ENCODE measurements around the gene KRTAP5-11.
"Not testable (repeated sequence)": the region's sequence is repeated elsewhere in the genome, so short reads cannot be mapped to it uniquely, and the experiment has no call there.

KRTAP5-11 gene

GRCh38 chr11:71580057-71581003, 2.3 kb downstream of the KRTAP5-11 start:
- peak; percentile 27 for DNase-seq

DNA sequence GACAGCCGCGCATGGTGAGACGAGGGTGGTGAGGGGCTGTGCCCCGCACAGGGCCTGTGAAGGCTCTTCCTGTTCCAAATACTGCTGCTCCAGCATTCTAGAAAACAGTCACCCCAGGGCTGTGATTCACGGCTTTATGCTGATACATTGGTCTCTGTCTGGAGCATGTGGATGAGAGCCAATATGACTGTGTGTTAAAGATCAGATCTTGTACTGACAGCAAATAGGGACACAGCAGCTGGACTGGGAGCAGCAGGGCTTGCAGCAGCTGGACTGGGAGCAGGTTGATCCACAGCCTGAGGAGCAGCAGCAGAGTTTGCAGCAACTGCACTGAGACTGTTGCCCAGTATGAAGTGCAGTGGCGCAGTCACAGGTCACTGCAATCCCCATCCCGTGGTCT, 3.2 kb downstream of the KRTAP5-11 start:
- DNase-seq = not testable (repeated sequence)

DNA sequence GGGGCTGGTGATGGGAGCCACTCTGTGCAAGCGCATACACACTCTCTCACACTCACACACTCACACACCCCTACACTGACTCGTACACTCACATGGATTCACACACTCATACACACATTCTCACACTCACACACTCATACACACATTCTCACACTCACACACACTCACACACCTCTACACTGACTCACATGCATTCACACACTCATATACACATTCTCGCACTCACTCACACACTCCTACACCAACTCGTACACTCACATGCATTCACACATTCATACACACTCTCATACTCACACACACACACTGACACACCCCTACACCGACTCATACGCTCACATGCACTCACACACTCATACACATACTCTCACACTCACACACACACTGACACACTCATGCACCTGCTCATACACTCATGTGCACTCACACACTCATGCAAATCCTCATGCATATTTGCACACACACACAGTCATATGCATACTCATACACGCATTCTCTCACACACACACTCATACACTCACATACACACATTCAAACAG, 5.1 kb downstream of the KRTAP5-11 start:
- DNase-seq = no peak

- not testable (repeated sequence) for DNase-seq
These were observed 5.8 kb downstream of the KRTAP5-11 start for GRCh38 chr11:71576688-71577465.

DNA sequence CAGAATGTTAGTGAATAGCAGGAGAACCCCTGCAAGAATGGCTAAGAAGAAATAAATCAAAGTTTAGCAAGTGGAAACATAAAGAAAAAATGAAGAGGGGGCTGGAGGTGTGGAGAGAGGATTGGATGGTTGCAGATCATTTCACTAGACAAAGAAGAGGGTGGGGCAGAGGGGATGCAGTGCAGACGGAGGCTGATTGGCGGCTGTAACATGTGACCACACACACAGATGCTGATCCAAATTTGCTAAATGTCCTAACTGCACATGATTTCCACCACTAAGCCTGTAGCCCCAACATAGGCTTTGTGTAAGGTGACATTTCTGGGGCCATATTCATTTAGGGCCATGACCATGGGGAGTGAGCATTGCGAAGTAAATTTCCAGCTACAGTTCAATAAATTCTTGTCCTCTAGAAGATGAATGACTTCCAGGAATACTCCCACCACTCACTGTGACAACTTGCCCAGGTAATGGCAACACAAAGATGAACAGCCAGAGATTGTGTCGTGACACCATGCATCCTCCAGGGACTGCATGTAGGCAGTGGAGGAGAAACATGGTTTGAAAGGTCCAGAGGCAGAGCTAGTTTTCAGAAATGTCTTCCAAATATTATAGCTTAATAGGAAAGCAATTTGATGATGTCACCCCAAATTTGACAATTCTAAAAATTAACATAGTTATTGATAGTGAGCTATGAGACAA, 6.8 kb downstream of the KRTAP5-11 start:
- DNase-seq = no peak

GRCh38 chr11:71574418-71574817, 8.3 kb downstream of the KRTAP5-11 start:
- DNase-seq = no peak

- DNase-seq = no peak
These were observed 9.9 kb downstream of the KRTAP5-11 start for GRCh38 chr11:71572811-71573210.

GRCh38 chr11:71571101-71571850, 11.4 kb downstream of the KRTAP5-11 start:
- DNase-seq = not testable (repeated sequence)

DNA sequence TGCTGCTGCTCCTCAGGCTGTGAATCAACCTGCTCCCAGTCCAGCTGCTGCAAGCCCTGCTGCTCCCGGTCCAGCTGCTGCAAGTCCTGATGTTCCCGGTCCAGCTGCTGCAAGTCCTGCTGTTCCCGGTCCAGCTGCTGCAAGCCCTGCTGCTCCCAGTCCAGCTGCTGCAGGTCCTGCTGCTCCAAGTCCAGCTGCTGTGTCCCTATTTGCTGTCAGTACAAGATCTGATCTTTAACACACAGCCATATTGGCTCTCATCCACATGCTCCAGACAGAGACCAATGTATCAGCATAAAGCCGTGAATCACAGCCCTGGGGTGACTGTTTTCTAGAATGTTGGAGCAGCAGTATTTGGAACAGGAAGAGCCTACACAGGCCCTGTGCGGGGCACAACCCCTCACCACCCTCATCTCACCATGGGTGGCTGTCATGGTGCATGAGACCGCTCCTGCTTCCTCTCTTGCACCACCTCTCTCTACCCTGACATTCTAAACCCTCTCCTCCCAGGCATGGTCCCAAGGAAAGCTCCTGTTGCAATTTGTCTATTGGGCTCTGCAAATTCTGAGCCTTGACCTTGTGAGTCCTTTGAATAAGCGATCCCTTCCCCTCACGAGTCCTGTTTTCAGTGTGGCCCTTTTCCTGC, 13.8 kb downstream of the KRTAP5-11 start:
- DNase-seq = no peak

- DNase-seq = not testable (repeated sequence)
These were observed 15.0 kb downstream of the KRTAP5-11 start for GRCh38 chr11:71567633-71568032.

DNA sequence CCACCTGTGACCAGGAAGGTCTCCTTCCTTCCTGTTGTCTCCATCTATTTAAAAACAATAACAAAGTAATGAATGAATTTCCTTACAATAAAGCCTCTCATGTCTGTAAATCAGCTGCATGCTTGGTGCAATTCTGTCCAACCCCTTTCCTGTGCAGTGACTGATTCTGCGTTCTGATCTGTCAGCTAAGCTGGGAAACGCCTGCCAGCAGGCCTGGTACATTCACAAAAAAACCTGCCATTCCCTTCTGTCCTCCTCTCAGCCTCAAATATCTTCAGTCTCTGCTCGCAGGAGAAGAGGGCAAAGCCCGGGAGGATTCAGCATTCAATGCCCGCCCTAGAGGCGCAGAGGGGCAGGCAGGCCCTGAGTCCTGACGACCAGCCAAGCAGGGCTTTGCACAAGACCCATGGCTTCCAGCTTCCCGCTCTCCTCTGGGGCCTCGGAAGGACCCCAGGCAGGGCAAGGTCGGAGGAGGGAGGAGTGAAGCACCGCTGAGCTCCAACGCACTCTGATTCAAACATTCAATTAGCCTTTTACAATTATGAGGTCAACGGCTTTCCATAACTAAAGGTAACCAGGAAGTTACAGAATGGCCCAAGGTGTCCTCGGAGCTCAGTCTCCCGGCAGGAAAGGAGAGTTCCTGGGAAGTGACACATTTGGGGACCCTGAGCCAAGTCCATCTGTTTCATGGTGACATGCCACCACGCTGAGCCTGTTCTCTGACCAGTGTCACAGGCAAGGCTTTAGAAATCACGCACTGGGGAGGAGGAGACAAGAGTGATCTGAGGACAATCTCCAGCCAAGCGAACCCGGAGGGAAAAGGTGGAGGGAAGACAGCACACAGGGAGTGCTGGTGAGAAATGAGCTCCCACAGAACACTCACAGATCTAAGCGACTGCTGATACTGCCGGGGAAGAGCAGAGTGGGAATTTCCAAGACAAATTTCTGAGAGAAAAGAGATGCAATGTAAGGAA, 15.8 kb downstream of the KRTAP5-11 start:
- not testable (repeated sequence) for DNase-seq

DNA sequence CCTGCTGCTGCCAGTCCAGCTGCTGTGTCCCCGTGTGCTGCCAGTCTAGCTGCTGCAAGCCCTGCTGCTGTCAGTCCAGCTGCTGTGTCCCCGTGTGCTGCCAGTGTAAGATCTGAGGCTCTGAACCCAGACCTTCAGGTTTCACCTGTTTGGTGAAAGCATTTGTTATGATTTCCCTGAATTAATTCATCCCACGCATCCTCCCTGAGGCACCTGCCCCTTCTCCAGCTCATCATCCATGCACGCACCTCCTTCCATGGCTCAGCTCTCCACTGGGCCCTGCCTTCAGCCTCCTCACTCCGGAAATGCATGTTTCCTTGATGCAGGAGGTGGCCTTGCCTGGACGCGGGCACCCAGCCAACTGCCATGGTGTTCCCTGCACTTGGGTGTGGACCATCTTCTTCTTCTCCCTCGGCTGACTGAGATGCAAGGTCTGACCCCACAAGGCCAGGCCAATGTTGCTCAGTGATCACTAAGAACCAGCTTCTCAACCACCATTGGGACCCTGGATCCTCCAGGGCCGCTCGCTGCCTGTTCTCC, 16.5 kb downstream of the KRTAP5-11 start:
- DNase-seq = no peak

DNA sequence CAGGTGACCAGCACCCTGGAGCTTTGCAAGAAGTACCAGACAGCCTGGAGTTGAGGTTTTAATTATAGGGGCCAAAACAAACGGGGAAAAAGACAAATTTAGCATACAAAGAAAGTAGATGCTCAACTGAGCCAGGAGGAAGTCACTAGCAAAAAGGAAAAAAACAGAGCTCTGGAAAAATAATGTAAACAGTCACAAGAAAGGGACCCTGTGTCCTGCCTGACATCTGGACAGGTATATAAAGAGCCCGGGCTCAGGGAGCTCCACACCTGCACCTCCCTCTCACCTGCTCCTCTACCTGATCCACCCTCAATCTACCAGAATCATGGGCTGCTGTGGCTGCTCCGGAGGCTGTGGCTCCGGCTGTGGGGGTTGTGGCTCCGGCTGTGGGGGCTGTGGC, 17.4 kb downstream of the KRTAP5-11 start, which contains the start of gene KRTAP5-10:
KRTAP5-10 (plus strand) TSS at position 301 of the 400 bp plus-strand sequence; CDS start at position 326, 25 bp downstream.
- no peak for DNase-seq

GRCh38 chr11:71564430-71564829, 18.2 kb downstream of the KRTAP5-11 start:
- no peak for DNase-seq

- DNase-seq = no peak
These were observed 19.3 kb downstream of the KRTAP5-11 start for GRCh38 chr11:71563406-71563805.

GRCh38 chr11:71562120-71562519, 20.6 kb downstream of the KRTAP5-11 start:
- DNase-seq = no peak

- DNase-seq = no peak
These were observed 23.7 kb downstream of the KRTAP5-11 start for GRCh38 chr11:71558996-71559395.

DNA sequence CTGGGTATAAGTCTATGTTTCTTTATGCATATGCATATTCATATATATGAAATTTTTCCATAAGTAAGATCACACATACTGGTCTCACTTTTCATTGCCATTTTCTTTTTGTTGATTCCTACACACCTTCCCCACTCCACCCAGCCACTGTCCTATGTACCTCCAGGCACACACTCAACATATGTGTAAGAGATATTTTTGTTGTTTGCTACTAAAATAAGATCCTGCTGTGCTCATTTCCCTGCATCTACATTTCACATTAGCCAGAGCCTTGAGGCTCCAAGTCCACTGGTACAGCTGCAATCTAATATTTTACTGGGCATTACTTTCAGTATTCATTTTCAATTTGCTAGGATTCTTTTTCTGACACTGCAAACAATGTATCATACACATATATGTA, 25.4 kb downstream of the KRTAP5-11 start:
- DNase-seq = no peak

DNA sequence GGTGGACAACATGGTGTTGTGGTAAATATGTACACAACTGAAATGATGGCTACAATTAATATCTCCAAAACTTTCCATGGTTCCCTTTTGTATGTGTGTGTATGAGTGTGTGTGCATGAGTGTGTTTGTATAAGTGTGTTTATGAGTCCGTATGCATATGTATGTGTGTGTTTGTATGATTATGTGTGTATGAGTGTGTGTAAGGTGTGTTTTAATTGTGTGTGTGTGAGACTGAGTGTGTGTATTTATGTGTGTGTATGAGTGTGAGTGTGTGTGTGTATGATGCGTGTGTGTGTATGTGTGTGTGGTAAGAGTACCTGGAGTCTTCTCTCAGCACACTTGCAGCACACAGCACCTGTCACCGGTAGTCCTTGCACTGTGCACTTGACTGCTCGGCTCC, 26.7 kb downstream of the KRTAP5-11 start:
- DNase-seq = no peak

DNA sequence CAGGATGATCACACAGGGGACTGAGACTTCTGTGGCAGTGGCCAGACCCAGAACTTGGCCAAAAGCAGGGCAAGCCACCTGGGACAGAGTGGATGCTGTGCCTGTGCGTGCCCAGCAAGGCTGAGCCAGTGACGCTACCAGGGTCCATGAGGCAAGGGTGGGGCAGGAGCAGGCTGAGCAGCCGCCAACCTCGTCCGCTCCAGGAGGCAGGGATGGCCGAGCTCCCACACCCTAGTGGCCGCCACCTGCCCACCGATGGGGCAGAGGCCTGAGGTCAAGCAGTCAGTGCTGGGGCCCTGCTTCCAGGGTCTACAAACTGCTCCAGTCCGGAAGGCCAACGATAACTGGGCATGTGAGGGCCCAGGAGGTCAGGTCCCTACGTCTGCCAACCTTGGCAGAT, 27.2 kb downstream of the KRTAP5-11 start:
- no peak for DNase-seq
